Body of pancreas (tissue), 4 donors: Measurements from ENCODE around the gene DDX1.

Experiments
- POLR2A ChIP-seq, 3 donors: fragments of 450-650 bp; IDR thresholded peaks; one replicate each; pipeline ENCODE4 v1.6.1; 2016; ENCODE audit warnings: antibody characterized with exemption in 3 of 3, mild to moderate bottlenecking in 2 of 3
- TF ChIP-seq, protein P1 (sequence below), 7 experiments: fragments of 450-650 bp in 4 of 7; fragments of 200-600 bp in 3 of 7; sonication (generic) in 3 of 7; IDR thresholded peaks; one replicate each; pipeline ENCODE4 v1.5.1; 2016 to 2019; ENCODE audit warnings: antibody characterized with exemption in 7 of 7

DNA sequence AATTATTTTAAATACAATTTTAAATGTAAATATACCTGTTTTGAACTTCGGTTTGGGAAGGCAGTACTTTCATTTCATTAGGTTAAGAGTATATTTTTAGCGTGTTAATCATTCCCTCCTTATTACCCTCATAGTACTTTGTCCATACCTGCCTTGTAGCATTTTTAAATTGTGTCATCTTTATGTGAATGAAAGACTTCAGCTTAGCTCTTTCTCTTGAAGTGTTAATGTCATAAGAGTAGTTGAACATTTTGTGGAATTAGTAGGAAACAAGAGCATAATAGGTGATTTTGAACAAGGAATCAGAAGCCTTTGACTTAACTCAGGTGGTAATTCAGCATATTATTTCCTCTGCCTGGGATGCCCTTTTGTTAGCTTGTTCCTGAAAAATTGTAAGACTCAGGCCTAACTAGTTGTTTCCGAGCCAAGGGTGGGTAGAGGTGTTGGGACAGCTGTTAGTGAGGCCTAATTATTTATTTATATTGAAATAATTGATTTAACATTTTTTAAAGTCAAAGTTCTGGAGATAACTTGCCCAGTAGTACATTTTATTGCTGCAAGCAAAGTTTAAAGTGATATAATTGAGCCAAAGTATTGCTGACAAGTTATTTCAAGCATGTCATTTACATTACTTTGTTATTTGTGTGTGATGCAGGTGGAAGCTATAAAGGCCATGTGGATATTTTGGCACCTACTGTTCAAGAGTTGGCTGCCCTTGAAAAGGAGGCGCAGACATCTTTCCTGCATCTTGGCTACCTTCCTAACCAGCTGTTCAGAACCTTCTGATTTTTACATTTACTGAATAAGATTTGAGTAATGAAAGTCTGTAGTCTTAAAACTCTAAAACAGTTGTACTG, 38.7 kb downstream of the DDX1 start:
- TF ChIP-seq, protein P1, sequence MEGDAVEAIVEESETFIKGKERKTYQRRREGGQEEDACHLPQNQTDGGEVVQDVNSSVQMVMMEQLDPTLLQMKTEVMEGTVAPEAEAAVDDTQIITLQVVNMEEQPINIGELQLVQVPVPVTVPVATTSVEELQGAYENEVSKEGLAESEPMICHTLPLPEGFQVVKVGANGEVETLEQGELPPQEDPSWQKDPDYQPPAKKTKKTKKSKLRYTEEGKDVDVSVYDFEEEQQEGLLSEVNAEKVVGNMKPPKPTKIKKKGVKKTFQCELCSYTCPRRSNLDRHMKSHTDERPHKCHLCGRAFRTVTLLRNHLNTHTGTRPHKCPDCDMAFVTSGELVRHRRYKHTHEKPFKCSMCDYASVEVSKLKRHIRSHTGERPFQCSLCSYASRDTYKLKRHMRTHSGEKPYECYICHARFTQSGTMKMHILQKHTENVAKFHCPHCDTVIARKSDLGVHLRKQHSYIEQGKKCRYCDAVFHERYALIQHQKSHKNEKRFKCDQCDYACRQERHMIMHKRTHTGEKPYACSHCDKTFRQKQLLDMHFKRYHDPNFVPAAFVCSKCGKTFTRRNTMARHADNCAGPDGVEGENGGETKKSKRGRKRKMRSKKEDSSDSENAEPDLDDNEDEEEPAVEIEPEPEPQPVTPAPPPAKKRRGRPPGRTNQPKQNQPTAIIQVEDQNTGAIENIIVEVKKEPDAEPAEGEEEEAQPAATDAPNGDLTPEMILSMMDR (IDR thresholded peaks at IDR 0.05) = no peak
- TF ChIP-seq POLR2A (IDR thresholded peaks at IDR 0.05) = no peak
